Measurements from ENCODE around the gene TMEM126B. TPM values are rescaled to one million over a fixed set of nuclear protein-coding genes. Genes with fewer than 3 reads are reported as not detected.

Gene TMEM126B
- total RNA-seq = 10 to 100 TPM; 44.3 to 63.2 (median 51.6) TPM
- polyA plus RNA-seq = 100 to 1,000 TPM in 1 of 2 donors, 10 to 100 TPM in 1; 62.7 to 137 TPM
- long read RNA-seq, donor 1, partial matches to known transcripts = 1 of 13 reads
- long read RNA-seq, donor 1, other reads (novel, unspliced or antisense) = 4 of 13 reads
- long read RNA-seq, donor 2, transcript TMEM126B-202 (6 exons, 1,210 nt) = major isoform, 5 of 17 reads
- long read RNA-seq, donor 2, partial matches to known transcripts = 5 of 17 reads
- long read RNA-seq, donor 2, other reads (novel, unspliced or antisense) = 3 of 17 reads
- long read RNA-seq, donor 3, transcript TMEM126B-201 (5 exons, 989 nt) = minor isoform, 5 of 20 reads
- long read RNA-seq, donor 3, transcript TMEM126B-202 (6 exons, 1,210 nt) = major isoform, 8 of 20 reads
- long read RNA-seq, donor 3, partial matches to known transcripts = 2 of 20 reads
- long read RNA-seq, donor 3, other reads (novel, unspliced or antisense) = 3 of 20 reads

DNA sequence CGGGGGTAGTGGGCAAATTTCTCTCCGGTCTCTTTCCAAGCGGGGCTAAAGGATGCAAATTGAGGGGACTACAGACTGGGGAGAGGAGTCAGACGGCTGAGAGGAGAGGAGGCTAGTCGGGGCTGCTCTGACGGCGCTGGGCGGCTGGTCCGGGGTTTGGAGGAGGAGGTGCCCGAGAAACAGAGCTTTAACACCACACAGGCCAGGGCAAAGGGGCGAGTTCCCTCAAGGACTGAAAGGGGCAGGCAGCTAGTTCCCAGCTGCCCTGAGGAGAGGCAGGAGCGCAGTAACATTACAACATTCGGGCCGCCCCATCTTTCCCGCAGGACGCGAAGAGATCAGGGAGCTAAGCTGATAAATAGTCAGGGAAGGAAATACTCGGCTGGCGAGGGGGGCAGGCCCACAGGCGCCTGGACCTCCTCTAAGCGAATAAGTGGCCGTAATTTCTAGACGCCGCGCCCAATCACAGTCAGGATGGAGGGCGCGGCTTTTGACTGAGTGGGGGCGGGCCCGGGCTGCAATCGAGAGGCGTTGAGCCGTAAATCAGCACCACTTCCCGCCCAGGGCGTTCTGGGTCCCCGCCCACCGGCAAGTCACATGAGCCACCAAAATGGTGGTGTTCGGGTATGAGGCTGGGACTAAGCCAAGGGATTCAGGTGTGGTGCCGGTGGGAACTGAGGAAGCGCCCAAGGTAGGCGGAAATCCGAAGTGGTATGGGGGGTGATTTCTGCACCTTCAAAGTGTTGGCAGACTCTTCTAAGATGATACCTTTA lies at the start of gene TMEM126B:
TSS of gene TMEM126B (plus strand) at position 596 of the 773 bp plus-strand sequence. CDS start at position 611, 15 bp downstream.
- H3K4me1 ChIP-seq = peaks cover 0 to 45% (median 26%) of the 10 kb centered on the region in 9 donors
- intact Hi-C loops (cut with DNase I) = loop anchor here in 6 of 10 donors (1.0 to 5.0 kb wide), 4 partner anchors 19 to 37 kb away; partner anchors contain the start of genes CREBZF (in 4 of the 6) and TMEM126A (in 1 of the 6)
- WGBS, 2 donors = 0% methylated on average over 41 of the region's 41 CpGs

DNA sequence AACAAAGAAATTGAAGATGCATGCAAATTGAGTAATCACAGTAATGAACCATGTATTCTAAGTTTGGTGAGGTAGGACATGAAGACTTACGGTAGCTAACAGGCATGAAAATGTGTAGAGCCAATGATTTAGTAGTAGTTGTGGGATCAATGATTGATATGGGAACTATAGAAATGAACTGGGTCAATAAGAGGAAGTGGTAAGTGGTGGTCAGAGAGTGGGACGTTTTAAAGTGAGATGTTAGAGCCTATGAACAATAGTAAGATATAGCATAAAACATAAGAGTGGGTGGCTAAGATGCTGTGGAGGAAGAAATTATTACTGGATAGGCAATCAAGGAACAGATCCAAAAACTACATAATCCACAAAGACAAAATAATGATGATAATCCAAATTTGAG lies 46.3 kb upstream of the TMEM126B start:
- H3K36me3 ChIP-seq = no peaks in the 10 kb centered on the region
- intact Hi-C loops (cut with DNase I) = loop anchor here in 1 of 10 donors (10.0 kb wide), 1 partner anchor 797 kb away; no protein-coding TSS in a partner anchor
- WGBS, 2 donors = 83 to 88% methylated on average over 2 of the region's 2 CpGs

More for the DNA sequence above, at the start of gene TMEM126B:
- TF ChIP-seq, protein P1, sequence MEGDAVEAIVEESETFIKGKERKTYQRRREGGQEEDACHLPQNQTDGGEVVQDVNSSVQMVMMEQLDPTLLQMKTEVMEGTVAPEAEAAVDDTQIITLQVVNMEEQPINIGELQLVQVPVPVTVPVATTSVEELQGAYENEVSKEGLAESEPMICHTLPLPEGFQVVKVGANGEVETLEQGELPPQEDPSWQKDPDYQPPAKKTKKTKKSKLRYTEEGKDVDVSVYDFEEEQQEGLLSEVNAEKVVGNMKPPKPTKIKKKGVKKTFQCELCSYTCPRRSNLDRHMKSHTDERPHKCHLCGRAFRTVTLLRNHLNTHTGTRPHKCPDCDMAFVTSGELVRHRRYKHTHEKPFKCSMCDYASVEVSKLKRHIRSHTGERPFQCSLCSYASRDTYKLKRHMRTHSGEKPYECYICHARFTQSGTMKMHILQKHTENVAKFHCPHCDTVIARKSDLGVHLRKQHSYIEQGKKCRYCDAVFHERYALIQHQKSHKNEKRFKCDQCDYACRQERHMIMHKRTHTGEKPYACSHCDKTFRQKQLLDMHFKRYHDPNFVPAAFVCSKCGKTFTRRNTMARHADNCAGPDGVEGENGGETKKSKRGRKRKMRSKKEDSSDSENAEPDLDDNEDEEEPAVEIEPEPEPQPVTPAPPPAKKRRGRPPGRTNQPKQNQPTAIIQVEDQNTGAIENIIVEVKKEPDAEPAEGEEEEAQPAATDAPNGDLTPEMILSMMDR (IDR thresholded peaks at IDR 0.05) = peak in 1 of 9 donors; percentile 3
- peaks cover 0 to 22% (median 0%) of the 10 kb centered on the region in 9 donors for H3K36me3 ChIP-seq
- H3K27ac ChIP-seq = peak within 1 kb of the TSS; percentile 77 to 96 (median 92)
- no peaks in the 10 kb centered on the region for H3K9me3 ChIP-seq
- peak; percentile 99 to 100 (median 100) for ATAC-seq
- no peaks in the 10 kb centered on the region for H3K27me3 ChIP-seq
- peak within 1 kb of the TSS; percentile 59 to 84 (median 78) for H3K4me3 ChIP-seq
- DNase-seq = peak; percentile 97 to 98

DNA sequence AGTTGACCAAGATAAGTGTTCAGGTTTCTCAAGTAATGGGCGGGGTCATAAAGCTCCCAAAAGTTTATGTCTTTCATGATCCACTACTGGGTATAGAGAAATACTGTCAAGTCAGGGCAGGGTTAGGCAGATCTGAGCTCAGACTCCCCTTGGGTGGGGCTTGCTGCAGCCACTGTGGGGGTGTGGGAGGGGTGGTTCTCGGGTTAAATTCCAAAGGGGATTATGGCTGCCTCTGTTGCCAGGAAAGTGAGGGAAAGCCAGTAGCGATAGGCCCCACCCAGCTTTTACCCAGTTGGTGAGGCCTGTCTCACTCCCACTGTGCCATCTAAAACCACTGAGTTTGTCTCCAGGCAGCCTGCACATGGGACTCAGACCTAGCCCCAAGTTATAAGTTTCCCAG lies 39.0 kb upstream of the TMEM126B start:
- DNase-seq (no peak), ATAC-seq (no peak)
- WGBS, 2 donors = 85 to 88% methylated on average over 3 of the region's 3 CpGs
- H3K4me1 ChIP-seq = no peaks in the 10 kb centered on the region
- intact Hi-C loops (cut with DNase I) = loop anchor here in 1 of 10 donors (10.0 kb wide), 1 partner anchor 805 kb away; no protein-coding TSS in a partner anchor
- no peaks in the 10 kb centered on the region for H3K27me3 ChIP-seq
- H3K36me3 ChIP-seq = no peaks in the 10 kb centered on the region
- H3K4me3 ChIP-seq = no peak overlapping the region
- no peak overlapping the region for H3K27ac ChIP-seq
- TF ChIP-seq, protein P1 (IDR thresholded peaks at IDR 0.05) = no peak
- peaks cover 0 to 8% (median 0%) of the 10 kb centered on the region in 11 donors for H3K9me3 ChIP-seq

More for the DNA sequence above, 46.3 kb upstream of the TMEM126B start:
- Histone ChIP-seq H3K27me3 (no peaks in the 10 kb centered on the region), H3K4me1 (no peaks in the 10 kb centered on the region), H3K9me3 (peaks cover 0 to 15% (median 0%) of the 10 kb centered on the region in 11 donors), H3K27ac (no peak overlapping the region), H3K4me3 (no peak overlapping the region)
- DNase-seq = no peak
- no peak for ATAC-seq
- TF ChIP-seq, protein P1 (IDR thresholded peaks at IDR 0.05) = no peak
